ENCODE measurements around the gene NCKAP5.

NCKAP5 gene

DNA sequence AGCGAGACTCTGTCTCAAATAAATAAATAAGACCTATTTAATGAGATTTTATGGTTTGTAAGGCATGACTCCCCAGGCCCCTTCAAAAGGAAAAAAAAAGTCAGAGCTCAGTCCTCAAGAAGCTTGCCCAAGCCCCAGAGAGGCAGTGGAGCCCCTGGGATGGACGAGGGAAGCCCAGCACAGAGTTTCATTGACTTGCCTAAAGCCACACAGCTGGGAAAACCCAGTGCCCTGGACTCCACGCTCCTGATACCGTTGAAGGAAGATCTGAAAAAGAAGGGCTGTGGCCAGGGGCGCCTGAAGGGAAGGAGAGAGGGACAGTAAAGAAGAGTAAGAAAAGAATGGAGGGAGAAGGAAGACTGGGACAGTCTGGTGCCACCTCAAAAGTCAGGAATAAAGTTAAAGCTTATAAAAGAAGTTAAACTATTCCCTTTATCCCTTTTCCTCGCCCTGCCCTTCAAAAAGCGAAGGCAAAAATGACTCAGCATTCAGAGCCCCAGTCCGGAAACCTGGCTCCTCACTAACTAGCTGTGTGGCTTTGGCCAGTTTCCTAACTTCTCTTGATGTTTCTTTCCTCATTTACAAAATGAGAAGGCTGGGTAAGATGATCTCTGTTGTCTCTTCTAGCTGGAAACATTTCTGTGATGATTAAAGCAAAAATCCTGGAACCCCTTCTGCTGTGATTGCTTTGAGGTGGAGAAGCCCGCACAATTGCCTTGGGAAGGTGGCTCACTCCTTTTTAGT, 945.0 kb downstream of the NCKAP5 start:
- no peak for DNase-seq (ENCODE audit: extremely low read depth in 1 of 2, low read depth in 1 of 2)
